Metanephros (tissue), 2 donors: ENCODE data around the gene RABL3. TPM values are rescaled to one million over a fixed set of nuclear protein-coding genes. Genes with fewer than 3 reads are reported as not detected.

ENCODE experiments used
- small RNA-seq: library from RNA; depleted of rRNA; stranded (forward); fragments of <200 nt; gene quantifications from one replicate; pipeline ENCODE3, GENCODE V24; 2014; ENCODE audit warnings: low replicate concordance
- total RNA-seq: library from RNA; depleted of rRNA; stranded (reverse); fragments of >200 nt; gene quantifications from one replicate; pipeline ENCODE4 v1.2.3, GENCODE V29; 2014

Gene RABL3
- total RNA-seq: 21.4 TPM

GRCh38 chr3:120742198-120742848 is at the start of gene RABL3, which contains the start of gene GTF2E1:
Gene RABL3, minus strand, starts transcription at chr3:120742516. Its CDS starts 9 bp downstream, at chr3:120742507.
Gene GTF2E1, plus strand, starts transcription at chr3:120742744. Its CDS starts 7,809 bp downstream, at chr3:120750553.

GRCh38 chr3:120682095-120682681 is 60.1 kb downstream of the RABL3 start, which contains the start of gene HGD:
Gene HGD, minus strand, starts transcription at chr3:120682239. Its CDS starts 128 bp downstream, at chr3:120682111.

Small RNAs within 50 kb of the gene (small RNA-seq; reads per million reads assigned to genes)
- not detected for gene MTCO1P29
- not detected for gene MTCO2P29

Other genes starting within 250 kb of the RABL3 start
- 81.2 TPM for gene NDUFB4, start 146.2 kb downstream of the RABL3 start, total RNA-seq
- gene HGD, start 60.3 kb downstream of the RABL3 start, total RNA-seq: 38.9 TPM
- 10.4 TPM for gene GTF2E1, start 228 bp upstream of the RABL3 start, total RNA-seq
- gene STXBP5L, start 165.7 kb upstream of the RABL3 start, total RNA-seq: 0.12 TPM